Fibroblast of mammary gland (primary cell): ENCODE measurements around the gene OSTF1.
A peak's percentile ranks its signal among the peaks of the same experiment; 100 is the strongest.

Experiments used
- DNase-seq: peaks from one replicate; pipeline ENCODE4 v3.0.0-alpha.2; 2010; ENCODE audit warnings: low read depth
- H3K4me3 ChIP-seq: 2 replicates; pipeline ENCODE4 v1.5.1; 2011; ENCODE audit warnings: low read depth, mild to moderate bottlenecking, low read length, moderate library complexity; ENCODE audit not compliant: control insufficient read depth
- TF ChIP-seq, protein P1 (sequence below): conservative IDR thresholded peaks from 2 replicates; pipeline ENCODE4 v1.5.1; 2011; ENCODE audit warnings: low read depth, low read length, inconsistent platforms; ENCODE audit not compliant: control insufficient read depth, insufficient read depth

The OSTF1 gene

DNA sequence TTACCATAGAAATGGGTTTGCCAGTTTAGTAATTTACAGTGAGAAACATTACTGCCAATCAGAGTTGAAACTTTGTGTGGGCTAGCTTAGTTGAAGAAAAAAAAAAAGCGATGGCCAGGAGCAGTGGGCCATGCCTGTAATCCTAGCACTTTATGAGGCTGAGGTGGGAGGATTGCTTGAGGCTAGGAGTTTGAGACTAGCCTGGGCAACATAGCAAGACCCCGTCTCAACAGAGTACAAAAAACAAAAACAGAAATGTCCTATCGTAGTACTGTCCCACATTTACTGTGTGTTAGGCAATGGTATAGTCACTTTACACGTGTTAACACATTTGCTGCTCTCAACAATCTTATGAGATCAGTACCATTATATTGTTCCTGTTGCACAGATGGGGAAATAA is 2.3 kb downstream of the OSTF1 start:
- DNase-seq = no peak
- no peak overlapping the region for H3K4me3 ChIP-seq
- TF ChIP-seq, protein P1, sequence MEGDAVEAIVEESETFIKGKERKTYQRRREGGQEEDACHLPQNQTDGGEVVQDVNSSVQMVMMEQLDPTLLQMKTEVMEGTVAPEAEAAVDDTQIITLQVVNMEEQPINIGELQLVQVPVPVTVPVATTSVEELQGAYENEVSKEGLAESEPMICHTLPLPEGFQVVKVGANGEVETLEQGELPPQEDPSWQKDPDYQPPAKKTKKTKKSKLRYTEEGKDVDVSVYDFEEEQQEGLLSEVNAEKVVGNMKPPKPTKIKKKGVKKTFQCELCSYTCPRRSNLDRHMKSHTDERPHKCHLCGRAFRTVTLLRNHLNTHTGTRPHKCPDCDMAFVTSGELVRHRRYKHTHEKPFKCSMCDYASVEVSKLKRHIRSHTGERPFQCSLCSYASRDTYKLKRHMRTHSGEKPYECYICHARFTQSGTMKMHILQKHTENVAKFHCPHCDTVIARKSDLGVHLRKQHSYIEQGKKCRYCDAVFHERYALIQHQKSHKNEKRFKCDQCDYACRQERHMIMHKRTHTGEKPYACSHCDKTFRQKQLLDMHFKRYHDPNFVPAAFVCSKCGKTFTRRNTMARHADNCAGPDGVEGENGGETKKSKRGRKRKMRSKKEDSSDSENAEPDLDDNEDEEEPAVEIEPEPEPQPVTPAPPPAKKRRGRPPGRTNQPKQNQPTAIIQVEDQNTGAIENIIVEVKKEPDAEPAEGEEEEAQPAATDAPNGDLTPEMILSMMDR = no peak

DNA sequence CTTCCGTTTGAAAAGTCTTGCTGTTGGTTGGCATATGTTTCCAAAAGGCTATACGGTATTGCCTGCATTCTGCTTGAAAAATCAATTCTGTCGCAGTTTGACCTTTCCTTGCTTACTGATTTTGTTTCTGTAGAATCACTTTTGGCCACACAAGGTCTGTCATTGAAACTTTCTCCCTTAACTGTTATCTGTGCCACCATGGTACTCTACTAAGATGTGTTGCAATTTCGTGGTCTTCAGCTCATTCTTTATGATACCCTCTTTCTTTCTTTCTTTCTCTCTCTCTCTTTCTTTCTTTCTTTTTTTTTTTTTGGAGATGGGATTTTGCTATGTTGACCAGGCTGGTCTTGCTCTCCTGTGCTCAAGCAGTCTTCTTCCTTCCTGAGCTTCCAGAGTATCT is 4.5 kb downstream of the OSTF1 start:
- H3K4me3 ChIP-seq = no peak overlapping the region
- TF ChIP-seq, protein P1 = no peak
- DNase-seq = no peak

DNA sequence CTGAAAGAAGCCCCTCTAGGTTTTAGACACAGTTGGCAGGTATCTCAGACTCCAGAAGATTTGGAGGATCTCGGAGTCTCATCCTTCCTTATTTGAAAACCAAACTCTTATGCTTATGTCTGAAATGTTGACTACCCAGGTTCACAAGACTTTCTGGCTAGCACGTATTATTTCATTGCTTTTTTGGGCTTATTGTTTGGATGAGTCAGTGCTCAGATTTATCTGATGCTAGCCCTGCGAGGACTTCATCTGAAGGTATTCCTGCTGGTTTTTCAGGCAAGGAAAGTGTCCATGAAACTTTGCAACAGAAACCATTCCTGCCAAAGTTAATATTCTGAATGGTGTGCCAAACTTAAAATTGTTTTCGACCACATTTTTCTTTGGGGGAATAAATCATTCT is 8.5 kb downstream of the OSTF1 start:
- TF ChIP-seq, protein P1 = no peak
- no peak overlapping the region for H3K4me3 ChIP-seq
- peak; percentile 31 for DNase-seq

- DNase-seq = no peak
- TF ChIP-seq, protein P1 = no peak
These were observed 12.8 kb downstream of the OSTF1 start for GRCh38 chr9:75101004-75101588.

DNA sequence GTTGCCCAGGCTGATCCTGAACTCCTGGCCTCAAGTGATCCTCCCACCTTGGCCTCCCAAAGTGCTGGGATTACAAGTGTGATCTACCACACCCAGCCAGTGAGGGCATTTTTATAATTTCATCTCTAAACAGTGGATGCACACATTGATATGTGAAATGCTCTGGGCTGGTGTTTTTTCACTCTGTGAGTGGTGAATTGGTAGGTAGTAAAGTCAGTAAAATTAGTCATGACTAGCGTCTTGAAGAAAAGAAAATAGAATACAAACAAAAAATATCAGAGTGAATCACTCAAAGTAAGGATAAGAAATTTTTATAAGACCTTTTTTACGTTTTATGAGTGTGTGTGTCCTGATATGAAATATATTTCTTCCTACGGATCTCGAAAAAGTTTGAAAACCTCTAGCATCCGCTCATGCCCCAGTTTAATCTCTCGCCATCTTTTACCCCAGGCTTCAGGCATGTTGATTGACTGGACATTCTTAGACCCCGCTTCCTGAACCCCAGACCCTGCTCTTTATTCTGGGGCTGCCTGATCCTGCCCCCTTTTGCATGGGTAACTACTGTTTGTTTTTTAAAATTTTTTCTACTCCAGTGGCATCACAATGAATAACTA is 14.0 kb downstream of the OSTF1 start:
- H3K4me3 ChIP-seq = no peak overlapping the region
- TF ChIP-seq, protein P1 = no peak
- no peak for DNase-seq

More at GRCh38 chr9:75101004-75101588, 12.8 kb downstream of the OSTF1 start:
- H3K4me3 ChIP-seq = no peak overlapping the region

GRCh38 chr9:75104607-75105006 is 16.3 kb downstream of the OSTF1 start:
- DNase-seq = no peak
- TF ChIP-seq, protein P1 = no peak
- no peak overlapping the region for H3K4me3 ChIP-seq

DNA sequence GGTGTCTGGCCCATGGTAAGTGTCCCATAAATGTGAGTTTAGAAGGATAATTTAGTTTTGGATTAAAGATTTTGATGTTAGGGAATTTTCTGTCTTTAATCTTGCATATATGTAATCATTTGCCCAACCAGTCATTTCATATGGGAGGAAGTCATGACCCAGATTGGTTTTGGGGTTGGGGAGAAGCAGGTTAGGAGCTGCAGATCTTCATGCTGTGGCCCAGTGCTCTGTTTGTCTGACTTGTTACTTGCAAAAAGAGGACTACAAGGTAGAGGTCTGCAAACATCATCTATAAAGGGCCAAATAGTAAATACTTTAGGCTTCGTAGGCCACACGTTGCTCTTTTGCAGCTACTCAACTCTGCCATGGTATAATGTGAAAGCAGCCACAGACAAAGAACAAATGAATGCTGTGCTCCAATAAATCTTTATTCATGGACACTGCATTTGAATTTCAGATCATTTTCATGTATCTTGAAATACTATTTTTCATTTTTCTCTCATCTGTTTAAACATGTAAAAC is 16.8 kb downstream of the OSTF1 start:
- TF ChIP-seq, protein P1 = no peak
- DNase-seq = no peak
- H3K4me3 ChIP-seq = no peak overlapping the region
